GM12878 (cell line): ENCODE results near the gene BCAS3. TPM values are rescaled to one million over a fixed set of nuclear protein-coding genes. Genes with fewer than 3 reads are reported as not detected.
A peak's percentile ranks its signal among the peaks of the same experiment; 100 is the strongest.

ENCODE experiments used
- ATAC-seq: fragments of 200-7000 bp; cut with Tn5 transposase; 3 replicates; pipeline ENCODE4 v1.9.1; 2020; ENCODE audit warnings: mild to moderate bottlenecking, moderate library complexity
- BruUV-seq: library from RNA; stranded (reverse); fragments of 400-500 nt; replicated peaks from 2 replicates; lab custom pipeline; 2021; lab: Mats Ljungman, UMichigan
- CTCF ChIA-PET: fragments of 300-600 bp; sonication (Branson Sonifier 250); formaldehyde crosslinking; extraction: SDS; loops from one replicate; lab custom pipeline; 2021; ENCODE audit warnings: inconsistent platforms; lab: Yijun Ruan, JAX
- POLR2A ChIA-PET: fragments of 350-600 bp; formaldehyde crosslinking; extraction: SDS; loops from one replicate; lab custom pipeline; 2021; ENCODE audit warnings: inconsistent platforms; lab: Charles Lee
- RAD21 ChIA-PET: fragments of 300-600 bp; sonication (Branson Sonifier 250); formaldehyde crosslinking; loops from one replicate; lab custom pipeline; 2023; ENCODE audit warnings: antibody characterized with exemption; ENCODE audit not compliant: unreplicated experiment; lab: Charles Lee
- SMC1A ChIA-PET: fragments of 300-600 bp; sonication (Branson Sonifier 250); formaldehyde crosslinking; loops from one replicate; lab custom pipeline; 2023; ENCODE audit not compliant: unreplicated experiment, uncharacterized antibody; lab: Charles Lee
- DNase-seq: peaks from one replicate; pipeline ENCODE4 v3.0.0-alpha.2; 2011; ENCODE audit warnings: low read depth, low spot score
- FAIRE-seq: peaks from 3 replicates; lab custom pipeline; 2011; peaks lifted over from hg19 to GRCh38; lab: Jason Lieb, UNC
- H2AFZ ChIP-seq: 2 replicates; pipeline ENCODE4 v1.6.0; 2011; ENCODE audit warnings: low read depth, low read length, control low read depth; ENCODE audit not compliant: control insufficient read depth
- H3K27ac ChIP-seq: 2 replicates; pipeline ENCODE4 v1.5.1; 2011; ENCODE audit warnings: control low read depth; ENCODE audit not compliant: control insufficient read depth, insufficient read depth
- H3K27me3 ChIP-seq, 2 experiments: replicated peaks in 1 of 2; 2 replicates each; pipeline versions ENCODE4 v1.6.0 to v1.6.1; 2011; ENCODE audit warnings: low read length in 1 of 2; ENCODE audit not compliant: control insufficient read depth in 2 of 2, insufficient read depth in 2 of 2
- H3K36me3 ChIP-seq, 2 experiments: 2 replicates each; pipeline ENCODE4 v1.5.1; 2011; ENCODE audit warnings: low read length in 1 of 2; ENCODE audit not compliant: control insufficient read depth in 2 of 2, insufficient read depth in 2 of 2
- H3K4me1 ChIP-seq: 2 replicates; pipeline ENCODE4 v1.6.1; 2011; ENCODE audit warnings: mild to moderate bottlenecking, low read length, moderate library complexity, mixed read lengths; ENCODE audit not compliant: control insufficient read depth, insufficient read depth
- H3K4me2 ChIP-seq: 2 replicates; pipeline ENCODE4 v1.6.0; 2011; ENCODE audit warnings: control low read depth; ENCODE audit not compliant: control insufficient read depth, insufficient read depth
- H3K4me3 ChIP-seq: fragments of 200-600 bp; sonication (generic); 2 replicates; pipeline ENCODE4 v1.5.1; 2016
- H3K79me2 ChIP-seq: 2 replicates; pipeline ENCODE4 v1.6.0; 2011; ENCODE audit warnings: low read length; ENCODE audit not compliant: control insufficient read depth, insufficient read depth
- H3K9ac ChIP-seq: 2 replicates; pipeline ENCODE4 v1.8.0; 2011; ENCODE audit warnings: low read length, control low read depth, mixed read lengths; ENCODE audit not compliant: control insufficient read depth, insufficient read depth
- H3K9me3 ChIP-seq: replicated peaks from 3 replicates; pipeline ENCODE4 v1.5.1; 2011; ENCODE audit warnings: mild to moderate bottlenecking, low read length; ENCODE audit not compliant: control insufficient read depth, insufficient read depth
- H4K20me1 ChIP-seq: 2 replicates; pipeline ENCODE4 v1.6.0; 2011; ENCODE audit not compliant: control insufficient read depth, insufficient read depth
- CREM ChIP-seq: IDR thresholded peaks from 2 replicates; pipeline ENCODE4 v1.6.1; 2014; ENCODE audit warnings: antibody characterized with exemption, low read depth
- DPF2 ChIP-seq: fragments of 450-650 bp; IDR thresholded peaks from 2 replicates; pipeline ENCODE4 v1.6.1; 2017; ENCODE audit warnings: mild to moderate bottlenecking
- ETV6 ChIP-seq, 2 experiments: fragments of 450-650 bp in 1 of 2; IDR thresholded peaks in 1 of 2; conservative IDR thresholded peaks in 1 of 2; 2 replicates each; pipeline ENCODE4 v1.6.1; 2014; ENCODE audit warnings: antibody characterized with exemption in 1 of 2, borderline replicate concordance in 1 of 2, low read depth in 1 of 2, mild to moderate bottlenecking in 1 of 2, moderate library complexity in 1 of 2
- JUNB ChIP-seq: IDR thresholded peaks from 2 replicates; pipeline ENCODE4 v1.6.1; 2016; ENCODE audit warnings: antibody characterized with exemption, mild to moderate bottlenecking
- MXI1 ChIP-seq: fragments of 150-350 bp; IDR thresholded peaks from 2 replicates; pipeline ENCODE4 v1.6.1; 2011; ENCODE audit warnings: low read depth, mild to moderate bottlenecking, inconsistent platforms, low read length, improper control_type of control experiment
- NFXL1 ChIP-seq: fragments of 450-650 bp; IDR thresholded peaks from 2 replicates; pipeline ENCODE4 v1.6.1; 2017; ENCODE audit warnings: antibody characterized with exemption, mild to moderate bottlenecking, borderline replicate concordance
- PAX5 ChIP-seq: IDR thresholded peaks from 2 replicates; pipeline ENCODE4 v1.6.1; 2011; ENCODE audit warnings: low read depth, low read length, borderline replicate concordance
- POLR2A ChIP-seq: IDR thresholded peaks from 2 replicates; pipeline ENCODE4 v1.6.1; 2011; ENCODE audit warnings: low read depth, mild to moderate bottlenecking, low read length
- POLR2AphosphoS5 ChIP-seq: IDR thresholded peaks from 2 replicates; pipeline ENCODE4 v1.6.1; 2011; ENCODE audit warnings: mild to moderate bottlenecking, low read length, inconsistent platforms
- RAD51 ChIP-seq: fragments of 450-650 bp; IDR thresholded peaks from 2 replicates; pipeline ENCODE4 v1.6.1; 2016; ENCODE audit warnings: moderate library complexity, mild to moderate bottlenecking, inconsistent platforms
- TBL1XR1 ChIP-seq: IDR thresholded peaks from 2 replicates; pipeline ENCODE4 v1.6.1; 2012; ENCODE audit warnings: low read depth, low read length, improper control_type of control experiment
- USF2 ChIP-seq: IDR thresholded peaks from 2 replicates; pipeline ENCODE4 v1.6.1; 2011; ENCODE audit warnings: low read depth, low read length, improper control_type of control experiment, borderline replicate concordance
- in situ Hi-C: fragments of 300-500 bp; cut with MboI; formaldehyde crosslinking; loops from 9 replicates; pipeline ENCODE4 v1.14.3; 2018; ENCODE audit warnings: mixed read lengths
- intact Hi-C: fragments of 100-400 bp; cut with micrococcal nuclease; formaldehyde crosslinking; loops from one replicate; pipeline ENCODE4 v1.14.2; 2022; ENCODE audit not compliant: unreplicated experiment
- polyA plus RNA-seq, 11 experiments: library from polyadenylated mRNA; depleted of rRNA in 4 of 11; unstranded in 6 of 11; stranded (reverse) in 5 of 11; fragments of >200 nt; fragmentation: Nextera tagmentation in 4 of 11; fragmentation: Illumina TruSeq in 1 of 11; extraction: Ambion mirVana in 4 of 11; extraction: Trizol in 1 of 11; gene quantifications; 1 replicate in 1 of 11; 2 replicates in 10 of 11; pipeline versions ENCODE4 v1.2.1 to v1.2.3, GENCODE V29; 2011 to 2016; ENCODE audit warnings: inconsistent platforms in 2 of 11, missing spikeins in 2 of 11, low read depth in 1 of 11
- total RNA-seq, 4 experiments: library from RNA; depleted of rRNA in 3 of 4; stranded (reverse); fragments of >200 nt in 3 of 4; fragmentation: Illumina TruSeq in 1 of 4; extraction: Trizol in 1 of 4; gene quantifications; 2 replicates each; pipeline versions ENCODE4 v1.2.1 to v1.2.3, GENCODE V29; 2013 to 2021

Gene BCAS3
- total and polyA plus RNA-seq, 10 of the 15 experiments (the other 5 are each of a cell fraction or from before 2014, with no cell fraction given), result 2.1 to 11.0 (median 6.6) TPM

DNA sequence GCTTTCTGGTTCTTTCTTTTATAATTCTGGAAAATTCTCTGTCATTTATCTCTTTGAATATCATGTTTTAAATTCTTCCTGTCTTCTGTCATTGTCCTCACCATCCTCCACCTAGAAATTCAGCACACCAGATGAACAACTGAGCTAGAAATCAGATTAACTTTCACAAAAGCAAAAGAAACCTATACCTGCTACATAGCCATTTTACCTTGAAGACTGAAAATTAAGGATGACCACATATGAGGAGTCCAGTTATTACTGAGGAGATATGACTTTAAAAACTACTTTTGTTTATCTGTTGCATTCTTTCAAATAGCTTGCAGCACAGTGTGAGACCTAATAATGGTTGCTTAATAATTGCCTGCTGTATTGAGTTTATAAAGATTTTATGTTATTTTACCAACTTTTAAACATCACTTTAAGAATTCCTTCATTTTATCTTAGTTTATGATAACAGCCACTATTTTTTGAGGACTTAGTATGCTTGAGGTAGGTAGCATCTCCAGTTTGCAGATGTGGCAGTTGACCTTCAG lies 104.3 kb downstream of the BCAS3 start:
- H3K27ac ChIP-seq, result no peak overlapping the region
- DNase-seq, result no peak
- H3K4me1 ChIP-seq, result no peaks in the 10 kb centered on the region
- POLR2A ChIA-PET, result no interaction called here
- intact Hi-C loops (no loop called here), in situ Hi-C loops (no loop called here)
- no peak overlapping the region for H2AFZ ChIP-seq
- H3K4me3 ChIP-seq, result no peak overlapping the region
- no peak for ATAC-seq
- H4K20me1 ChIP-seq, result no peaks in the 10 kb centered on the region
- no peaks in the 10 kb centered on the region for H3K9me3 ChIP-seq
- no peaks in the 10 kb centered on the region for H3K36me3 ChIP-seq
- TF ChIP-seq POLR2A (no peak), PAX5 (no peak), ETV6 (conservative IDR thresholded peaks at IDR 0.05 in 1 of 2, IDR thresholded peaks at IDR 0.05 in 1 of 2; ENCODE audit: borderline replicate concordance in 1 of 2, low read depth in 1 of 2) (0 out of 4 replicates have a peak, but pooled peaks of 1 of the 2 experiments have one; percentile 68), RAD51 (no peak), MXI1 (no peak), DPF2 (no peak), TBL1XR1 (no peak), NFXL1 (peak; percentile 72), CREM (no peak), POLR2AphosphoS5 (no peak), JUNB (no peak), USF2 (no peak)
- no peak overlapping the region for H3K4me2 ChIP-seq
- FAIRE-seq, result no peak
- BruUV-seq, result no TSS peak
- no peak overlapping the region for H3K9ac ChIP-seq
- RAD21 ChIA-PET, result no interaction called here
- CTCF ChIA-PET, result interaction anchor here (0.5 to 1.7 kb wide), 3 partner anchors 11 to 72 kb away, joined by 3 to 4 read pairs (median 4); no protein-coding TSS in a partner anchor
- SMC1A ChIA-PET, result no interaction called here
- no peaks in the 10 kb centered on the region for H3K27me3 ChIP-seq
- no peaks in the 10 kb centered on the region for H3K79me2 ChIP-seq
